Gastroesophageal sphincter (tissue), 3 donors: Measurements from ENCODE around the gene NFASC.

Experiments
- CTCF ChIP-seq, 4 experiments: fragments of 200-600 bp in 2 of 4; fragments of 450-650 bp in 2 of 4; sonication (generic) in 1 of 4; IDR thresholded peaks; one replicate each; pipeline ENCODE4 v1.5.1; 2017 to 2019; ENCODE audit warnings: antibody characterized with exemption in 4 of 4, mild to moderate bottlenecking in 2 of 4, moderate library complexity in 2 of 4
- POLR2A ChIP-seq, 2 donors: fragments of 450-650 bp; IDR thresholded peaks; one replicate each; pipeline ENCODE4 v1.6.1; 2017; ENCODE audit warnings: antibody characterized with exemption in 2 of 2, mild to moderate bottlenecking in 2 of 2, moderate library complexity in 1 of 2
- POLR2AphosphoS5 ChIP-seq: sonication (generic); formaldehyde crosslinking; IDR thresholded peaks from one replicate; pipeline ENCODE4 v1.6.1; 2017; ENCODE audit warnings: antibody characterized with exemption

- TF ChIP-seq CTCF (IDR thresholded peaks at IDR 0.05) (no peak), POLR2A (IDR thresholded peaks at IDR 0.05) (no peak), POLR2AphosphoS5 (no peak)
Observed at GRCh38 chr1:205032508-205032907, 161.8 kb downstream of the NFASC start.
